ENCODE measurements around the gene PSMB1. TPM values are rescaled to one million over a fixed set of nuclear protein-coding genes. Genes with fewer than 3 reads are reported as not detected.
"Not testable (repeated sequence)": the region's sequence is repeated elsewhere in the genome, so short reads cannot be mapped to it uniquely, and the experiment has no call there.

PSMB1 gene
- polyA plus RNA-seq, 1 donor = 112 TPM

DNA sequence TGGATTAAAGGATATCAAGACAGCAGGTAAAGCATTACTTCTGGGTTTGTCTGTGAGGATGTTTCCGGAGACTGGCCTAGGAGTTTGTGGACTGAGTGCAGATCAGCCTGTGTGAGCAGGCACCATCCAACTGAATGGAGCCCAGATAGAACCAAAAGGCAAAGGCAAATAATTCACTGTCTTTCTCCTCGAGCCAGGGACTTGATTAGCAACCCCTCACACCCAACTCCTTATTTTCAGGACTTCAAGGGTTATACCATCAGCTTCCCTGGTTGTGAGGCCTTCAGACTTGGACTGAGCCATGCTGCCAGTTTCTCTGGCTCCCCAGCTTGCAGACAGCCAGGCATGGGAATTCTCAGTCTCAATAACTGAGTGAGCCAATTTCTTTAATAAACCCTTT, 19.3 kb downstream of the PSMB1 start:
- no peak for DNase-seq

GRCh38 chr6:170532867-170533488, 20.1 kb downstream of the PSMB1 start:
- no peak for DNase-seq

DNA sequence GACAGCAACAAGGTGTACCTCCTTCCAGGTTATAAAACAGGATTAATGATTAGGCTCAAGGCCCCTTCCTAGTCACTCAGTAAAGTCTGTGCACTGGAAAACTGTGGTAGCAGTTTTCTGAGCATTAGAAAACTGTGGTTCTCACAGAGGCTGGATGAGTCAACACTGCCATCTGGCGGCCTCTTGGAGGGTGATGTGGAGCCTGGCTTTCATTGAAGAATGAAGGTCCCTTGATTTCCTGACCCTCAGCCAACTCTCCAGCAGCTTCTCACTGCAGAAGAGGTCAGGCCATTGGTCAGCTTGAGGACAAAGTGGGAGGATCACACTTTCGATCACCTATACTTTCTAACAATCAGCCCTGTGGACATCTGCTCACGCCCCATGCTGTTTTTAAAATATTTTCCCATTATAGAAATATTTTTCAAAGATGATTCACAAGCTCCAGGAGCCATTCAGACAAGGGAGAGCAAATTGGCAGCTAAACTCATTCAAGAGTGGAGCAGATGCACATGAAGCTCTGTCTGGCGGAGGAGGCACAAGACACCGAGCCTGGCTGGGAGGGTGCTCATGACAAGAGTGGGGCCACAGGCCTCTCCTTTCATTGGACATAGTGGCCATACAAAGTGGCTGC, 23.2 kb downstream of the PSMB1 start:
- DNase-seq = peak; percentile 74

- DNase-seq = not testable (repeated sequence)
These were observed 25.1 kb downstream of the PSMB1 start for GRCh38 chr6:170527995-170528394.

DNA sequence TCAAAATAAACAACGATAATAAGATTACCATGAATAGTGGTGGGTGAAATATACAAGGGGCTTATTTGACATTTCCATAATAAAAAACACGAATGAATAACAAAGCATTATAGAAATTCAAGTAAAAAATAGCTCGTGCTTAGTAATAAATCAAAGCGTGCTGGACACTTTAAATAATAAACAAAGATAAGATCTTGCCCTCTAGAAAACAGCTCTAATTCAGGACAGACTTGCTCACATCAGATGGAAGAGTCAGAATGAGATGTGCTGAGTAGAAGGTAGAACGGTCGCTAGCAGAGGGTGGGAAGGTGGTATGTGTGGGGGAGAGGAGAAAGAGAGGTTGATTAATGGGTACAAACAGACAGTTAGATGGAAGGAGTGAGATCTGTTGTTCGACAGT, 27.3 kb downstream of the PSMB1 start:
- DNase-seq = no peak

GRCh38 chr6:170524172-170524502, 29.0 kb downstream of the PSMB1 start:
- DNase-seq = no peak

GRCh38 chr6:170523256-170524171, 29.6 kb downstream of the PSMB1 start:
- peak; percentile 7 for DNase-seq

DNA sequence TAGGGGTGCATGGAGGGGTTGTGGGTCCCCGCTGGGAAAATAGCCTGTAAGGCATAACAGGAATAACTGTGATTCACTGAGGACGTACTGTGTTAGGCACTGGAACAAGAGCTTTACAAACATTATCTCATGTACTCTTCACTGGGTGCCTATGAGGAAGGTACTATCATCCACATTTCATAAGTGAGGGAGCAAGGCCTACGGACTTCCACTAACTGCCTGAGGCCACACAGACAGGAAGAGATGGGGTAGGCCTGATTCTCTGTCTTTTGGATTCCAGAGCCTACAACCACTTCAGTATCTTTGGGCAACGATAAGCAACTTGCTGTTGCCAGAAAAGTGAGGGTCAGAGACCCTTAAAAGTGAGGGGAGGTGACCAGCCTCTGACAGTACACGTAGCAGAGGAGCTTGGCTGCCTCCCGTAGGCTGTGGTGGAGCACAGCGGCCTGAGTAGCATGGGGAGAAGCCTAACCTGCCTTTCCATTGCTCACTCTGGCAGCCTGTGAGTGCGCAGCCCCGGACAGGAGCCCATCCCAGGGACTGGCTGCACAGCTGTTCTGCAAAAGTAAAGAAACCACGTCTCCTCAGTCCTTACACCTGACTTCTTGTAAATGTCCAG, 30.4 kb downstream of the PSMB1 start:
- DNase-seq = no peak

DNA sequence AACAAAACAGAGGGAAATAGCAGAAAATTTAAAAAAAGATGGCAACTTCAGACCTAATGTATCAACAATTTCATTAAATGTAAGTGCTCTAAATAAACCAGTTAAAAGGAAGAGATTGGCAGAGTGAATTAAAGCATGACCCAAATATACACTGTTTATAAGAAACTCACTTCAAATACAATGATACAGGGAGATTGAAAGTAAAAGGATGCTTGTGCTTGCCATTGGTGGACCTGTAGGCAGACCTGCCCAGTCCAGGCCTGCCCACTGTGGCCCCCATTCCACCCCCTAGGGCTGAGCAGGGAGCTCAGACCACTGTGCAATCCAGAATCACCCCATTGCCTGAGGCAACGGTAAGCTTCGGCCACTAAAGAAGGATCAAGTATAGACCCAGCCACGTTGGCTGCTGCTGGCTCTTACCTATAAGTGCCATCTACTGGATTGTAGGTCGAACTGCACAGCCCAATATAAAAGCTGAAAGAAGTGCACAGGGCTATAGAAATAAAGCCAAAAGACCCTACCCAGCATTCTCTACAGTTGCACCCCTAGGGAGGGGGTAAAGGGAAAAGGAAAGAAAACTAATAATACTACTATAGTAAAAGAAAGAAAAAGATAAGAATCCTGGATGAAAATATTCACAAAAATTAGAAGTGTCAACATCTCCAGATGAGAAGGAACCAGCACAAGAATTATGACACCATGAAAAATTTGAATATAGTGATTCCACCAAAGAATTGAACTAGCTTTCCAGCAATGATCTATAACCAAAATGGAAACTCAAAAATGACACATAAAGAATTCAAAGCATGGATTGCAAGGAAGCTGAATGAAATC, 36.1 kb downstream of the PSMB1 start:
- no peak for DNase-seq

DNA sequence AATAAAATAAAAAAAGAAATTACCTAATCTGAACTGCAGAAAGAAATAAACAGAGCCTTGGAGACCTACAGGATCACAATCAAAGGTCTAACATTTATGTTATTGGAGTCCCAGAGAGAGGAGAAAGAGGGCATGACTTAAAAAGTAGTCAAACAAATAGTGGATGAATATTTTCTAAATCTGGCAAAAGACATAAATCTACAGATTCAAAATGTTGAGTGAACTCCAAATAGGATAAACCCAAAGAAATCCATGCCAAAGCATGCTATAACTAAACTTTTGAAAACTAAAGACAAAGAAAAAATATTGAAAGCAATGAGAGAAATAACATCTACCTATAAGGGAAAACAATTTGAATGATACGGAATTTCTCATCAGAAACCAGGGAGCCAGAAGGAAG, 38.2 kb downstream of the PSMB1 start:
- DNase-seq = no peak

DNA sequence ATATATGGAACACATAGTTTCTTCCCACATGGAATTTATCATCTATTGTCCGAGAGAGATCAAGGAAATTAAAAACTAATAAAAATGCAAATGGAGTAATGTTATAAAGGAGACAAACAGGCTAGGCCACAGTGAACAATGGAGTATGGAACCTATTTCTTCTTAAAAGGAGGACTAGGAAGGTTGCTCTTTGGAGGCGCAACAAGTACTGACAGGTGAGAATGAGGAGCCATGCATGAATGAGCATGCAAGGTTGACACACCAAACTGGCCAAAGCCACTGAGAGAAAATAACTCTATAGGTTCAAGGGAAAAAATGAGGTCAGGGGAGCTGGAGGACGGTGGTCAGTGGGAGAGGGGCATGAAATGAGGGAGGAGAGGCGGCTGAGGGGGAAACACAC, 40.9 kb downstream of the PSMB1 start:
- DNase-seq = no peak

DNA sequence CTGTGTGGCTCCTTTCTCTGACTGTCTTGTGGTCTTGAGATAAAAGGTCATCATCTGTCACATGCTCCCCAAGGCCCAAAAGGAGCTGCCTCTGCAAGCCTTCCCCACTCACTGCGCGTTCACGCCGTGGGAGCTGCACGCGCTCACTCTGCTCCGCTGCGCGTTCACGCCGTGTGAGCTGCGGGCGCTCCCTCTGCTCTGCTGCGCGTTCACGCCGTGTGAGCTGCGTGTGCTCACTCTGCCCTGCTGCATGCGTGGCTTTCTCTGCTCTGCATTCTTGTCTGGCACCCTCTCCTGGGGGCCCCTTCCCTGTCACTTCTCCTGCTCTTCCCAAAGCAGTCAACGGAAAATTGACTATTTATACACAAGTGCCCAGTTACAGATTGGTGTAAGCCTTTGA, 42.5 kb downstream of the PSMB1 start:
- DNase-seq = no peak

DNA sequence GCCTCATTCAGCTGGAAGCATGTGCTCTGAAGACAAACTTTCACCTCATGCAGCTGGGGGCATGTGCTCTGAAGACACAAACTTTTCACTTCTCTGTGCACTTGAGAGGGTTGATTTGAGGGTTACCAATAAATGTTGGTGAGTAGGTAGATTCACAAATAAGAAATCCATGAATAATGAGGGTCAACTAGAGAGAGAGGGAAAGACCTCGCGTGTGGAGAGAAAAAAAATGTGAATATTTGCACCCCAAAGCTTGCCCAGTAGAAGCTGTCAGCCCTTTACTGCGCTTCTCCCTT, 43.4 kb downstream of the PSMB1 start:
- DNase-seq = no peak

DNA sequence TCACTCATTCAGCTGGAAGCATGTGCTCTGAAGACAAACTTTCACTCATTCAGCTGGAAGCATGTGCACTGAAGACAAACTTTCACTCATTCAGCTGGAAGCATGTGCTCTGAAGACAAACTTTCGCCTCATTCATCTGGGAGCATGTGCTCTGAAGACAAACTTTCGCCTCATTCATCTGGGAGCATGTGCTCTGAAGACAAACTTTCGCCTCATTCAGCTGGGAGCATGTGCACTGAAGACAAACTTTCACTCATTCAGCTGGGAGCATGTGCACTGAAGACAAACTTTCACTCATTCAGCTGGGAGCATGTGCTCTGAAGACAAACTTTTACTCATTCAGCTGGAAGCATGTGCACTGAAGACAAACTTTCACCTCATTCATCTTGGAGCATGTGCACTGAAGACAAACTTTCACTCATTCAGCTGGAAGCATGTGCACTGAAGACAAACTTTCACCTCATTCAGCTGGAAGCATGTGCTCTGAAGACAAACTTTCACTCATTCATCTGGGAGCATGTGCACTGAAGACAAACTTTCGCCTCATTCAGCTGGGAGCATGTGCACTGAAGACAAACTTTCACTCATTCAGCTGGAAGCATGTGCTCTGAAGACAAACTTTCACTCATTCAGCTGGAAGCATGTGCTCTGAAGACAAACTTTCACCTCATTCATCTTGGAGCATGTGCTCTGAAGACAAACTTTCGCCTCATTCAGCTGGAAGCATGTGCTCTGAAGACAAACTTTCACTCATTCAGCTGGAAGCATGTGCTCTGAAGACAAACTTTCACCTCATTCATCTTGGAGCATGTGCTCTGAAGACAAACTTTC, 44.0 kb downstream of the PSMB1 start:
- not testable (repeated sequence) for DNase-seq

DNA sequence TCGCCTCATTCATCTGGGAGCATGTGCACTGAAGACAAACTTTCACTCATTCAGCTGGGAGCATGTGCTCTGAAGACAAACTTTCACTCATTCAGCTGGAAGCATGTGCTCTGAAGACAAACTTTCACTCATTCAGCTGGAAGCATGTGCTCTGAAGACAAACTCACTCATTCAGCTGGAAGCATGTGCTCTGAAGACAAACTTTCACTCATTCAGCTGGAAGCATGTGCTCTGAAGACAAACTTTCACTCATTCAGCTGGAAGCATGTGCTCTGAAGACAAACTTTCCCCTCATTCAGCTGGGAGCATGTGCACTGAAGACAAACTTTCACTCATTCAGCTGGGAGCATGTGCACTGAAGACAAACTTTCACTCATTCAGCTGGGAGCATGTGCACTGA, 44.8 kb downstream of the PSMB1 start:
- DNase-seq = not testable (repeated sequence)

DNA sequence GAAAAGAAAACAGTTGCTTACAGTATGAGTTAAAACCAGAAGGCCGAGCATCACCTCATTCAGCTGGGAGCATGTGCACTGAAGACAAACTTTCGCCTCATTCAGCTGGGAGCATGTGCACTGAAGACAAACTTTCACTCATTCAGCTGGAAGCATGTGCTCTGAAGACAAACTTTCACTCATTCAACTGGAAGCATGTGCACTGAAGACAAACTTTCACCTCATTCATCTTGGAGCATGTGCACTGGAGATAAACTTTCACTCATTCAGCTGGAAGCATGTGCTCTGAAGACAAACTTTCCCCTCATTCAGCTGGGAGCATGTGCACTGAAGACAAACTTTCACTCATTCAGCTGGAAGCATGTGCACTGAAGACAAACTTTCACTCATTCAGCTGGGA, 45.4 kb downstream of the PSMB1 start:
- DNase-seq = not testable (repeated sequence)

- DNase-seq = no peak
These were observed 46.7 kb downstream of the PSMB1 start for GRCh38 chr6:170506446-170506845.

- DNase-seq = no peak
These were observed 47.8 kb downstream of the PSMB1 start for GRCh38 chr6:170505306-170505705.

DNA sequence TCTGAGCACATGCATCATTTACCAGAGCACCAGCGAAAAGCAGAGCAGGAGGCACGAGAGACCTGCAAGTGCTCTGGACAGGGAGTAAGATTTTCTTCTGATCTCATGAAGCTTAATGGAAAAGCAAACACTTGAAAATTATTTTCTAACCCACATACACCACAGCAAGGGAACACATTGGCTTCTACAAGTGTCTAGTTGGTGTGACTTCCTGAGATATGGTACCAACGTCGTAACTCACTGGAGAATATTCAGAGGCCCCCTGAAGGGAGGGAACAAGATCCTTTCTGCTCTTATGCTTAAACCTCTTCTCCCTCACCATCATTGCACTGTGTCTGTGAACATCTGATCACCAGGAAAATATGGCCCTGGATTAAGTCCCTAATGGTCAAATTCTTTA, 48.6 kb downstream of the PSMB1 start:
- DNase-seq = no peak

- no peak for DNase-seq
These were observed 49.7 kb downstream of the PSMB1 start for GRCh38 chr6:170503414-170503761.

GRCh38 chr6:170502733-170503413, 50.2 kb downstream of the PSMB1 start:
- DNase-seq = not testable (repeated sequence)

Data from hindlimb muscle (tissue), 1 donor.